Nucleus accumbens (tissue), 56 donors: Measurements from ENCODE around the gene ELMO1.

Experiments
- DNase-seq, 56 donors: peaks; one replicate each; lab custom pipeline; 2025; lab: John Stamatoyannopoulos, UW

ELMO1 gene

GRCh38 chr7:37048674-37049073, 400.0 kb downstream of the ELMO1 start:
- DNase-seq: no peak

GRCh38 chr7:37047260-37047659, 401.4 kb downstream of the ELMO1 start:
- DNase-seq: no peak

- DNase-seq: no peak
Measured at GRCh38 chr7:37046531-37047079, 402.1 kb downstream of the ELMO1 start.

GRCh38 chr7:37045681-37046179, 402.9 kb downstream of the ELMO1 start:
- no peak for DNase-seq

GRCh38 chr7:37041461-37041860, 407.2 kb downstream of the ELMO1 start:
- no peak for DNase-seq

GRCh38 chr7:37040330-37040729, 408.3 kb downstream of the ELMO1 start:
- DNase-seq: no peak

GRCh38 chr7:37039131-37039749, 409.4 kb downstream of the ELMO1 start:
- DNase-seq: no peak

GRCh38 chr7:37038706-37039105, 410.0 kb downstream of the ELMO1 start:
- DNase-seq: no peak

- no peak for DNase-seq
Measured at GRCh38 chr7:37037286-37037685, 411.4 kb downstream of the ELMO1 start.

- no peak for DNase-seq
Measured at GRCh38 chr7:37035631-37036030, 413.0 kb downstream of the ELMO1 start.

- peak in 14 of 56 donors; percentile 5 to 46 (median 16) for DNase-seq
Measured at GRCh38 chr7:37033141-37033540, 415.5 kb downstream of the ELMO1 start.

GRCh38 chr7:37032258-37032601, 416.4 kb downstream of the ELMO1 start:
- DNase-seq: no peak

- DNase-seq: peak in 38 of 56 donors; percentile 7 to 85 (median 42)
Measured at GRCh38 chr7:37031571-37032257, 416.9 kb downstream of the ELMO1 start.

- no peak for DNase-seq
Measured at GRCh38 chr7:37028909-37029440, 419.7 kb downstream of the ELMO1 start.

- no peak for DNase-seq
Measured at GRCh38 chr7:37027557-37028341, 420.9 kb downstream of the ELMO1 start.

GRCh38 chr7:37027104-37027503, 421.6 kb downstream of the ELMO1 start:
- DNase-seq: no peak

- DNase-seq: no peak
Measured at GRCh38 chr7:37018954-37019353, 429.7 kb downstream of the ELMO1 start.

- no peak for DNase-seq
Measured at GRCh38 chr7:37016064-37016878, 432.4 kb downstream of the ELMO1 start.

- DNase-seq: no peak
Measured at GRCh38 chr7:37015353-37016034, 433.2 kb downstream of the ELMO1 start.
